HFF-Myc (cell line): ENCODE measurements around the gene BMP8B.

ENCODE experiments used
- DNase-seq: peaks from one replicate; pipeline ENCODE4 v3.0.0-alpha.2; 2011; ENCODE audit warnings: low read depth; ENCODE audit errors: extremely low read depth
- H3K4me3 ChIP-seq: replicated peaks from 2 replicates; pipeline ENCODE4 v1.5.1; 2011; ENCODE audit warnings: low read depth, mild to moderate bottlenecking, control low read depth, low read length
- TF ChIP-seq, protein P1 (sequence below): IDR thresholded peaks from 2 replicates; pipeline ENCODE4 v1.5.1; 2012; ENCODE audit warnings: mild to moderate bottlenecking, low read depth, low read length, control low read depth; ENCODE audit errors: missing control alignments

The BMP8B gene

DNA sequence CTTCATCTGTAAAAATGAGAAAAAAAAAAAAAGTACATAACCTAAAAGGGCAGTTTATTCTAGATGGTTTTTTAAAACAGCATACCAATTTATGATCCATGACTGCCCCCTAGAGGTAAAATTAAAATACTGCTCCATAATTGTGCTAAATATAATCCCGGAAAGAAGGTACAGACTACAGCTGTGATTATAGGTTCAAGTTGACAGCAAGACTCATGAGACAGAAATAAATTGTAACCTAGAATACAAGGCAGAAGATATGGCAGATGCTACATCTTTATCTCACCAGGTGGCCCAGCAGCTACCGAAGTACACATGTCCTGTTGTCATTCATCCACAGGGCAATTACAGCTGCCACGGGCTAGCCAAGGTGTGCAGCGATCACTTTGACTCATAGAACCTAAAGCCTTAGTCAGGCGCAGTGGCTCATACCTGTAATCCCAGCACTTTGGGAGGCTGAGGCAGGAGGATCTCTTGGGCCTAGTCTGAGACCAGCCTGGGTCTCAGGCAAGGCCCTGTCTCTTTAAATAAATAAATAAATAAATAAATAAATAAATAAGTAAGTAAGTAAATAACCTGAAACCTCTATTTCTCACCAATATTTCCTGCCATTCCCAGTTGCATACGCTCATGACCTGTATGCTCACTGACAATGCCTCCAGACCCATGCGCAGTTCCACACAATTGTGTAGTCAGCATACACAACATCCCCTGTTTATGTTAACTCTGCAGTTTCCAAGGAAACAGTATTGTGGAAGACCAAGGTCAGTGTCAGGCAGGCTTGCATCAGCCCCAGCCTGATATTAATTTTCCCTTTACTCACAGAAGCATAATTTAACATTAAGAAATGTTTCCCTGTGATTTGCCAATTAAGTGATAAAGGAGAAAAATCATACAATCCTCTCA is 68.3 kb downstream of the BMP8B start:
- TF ChIP-seq, protein P1, sequence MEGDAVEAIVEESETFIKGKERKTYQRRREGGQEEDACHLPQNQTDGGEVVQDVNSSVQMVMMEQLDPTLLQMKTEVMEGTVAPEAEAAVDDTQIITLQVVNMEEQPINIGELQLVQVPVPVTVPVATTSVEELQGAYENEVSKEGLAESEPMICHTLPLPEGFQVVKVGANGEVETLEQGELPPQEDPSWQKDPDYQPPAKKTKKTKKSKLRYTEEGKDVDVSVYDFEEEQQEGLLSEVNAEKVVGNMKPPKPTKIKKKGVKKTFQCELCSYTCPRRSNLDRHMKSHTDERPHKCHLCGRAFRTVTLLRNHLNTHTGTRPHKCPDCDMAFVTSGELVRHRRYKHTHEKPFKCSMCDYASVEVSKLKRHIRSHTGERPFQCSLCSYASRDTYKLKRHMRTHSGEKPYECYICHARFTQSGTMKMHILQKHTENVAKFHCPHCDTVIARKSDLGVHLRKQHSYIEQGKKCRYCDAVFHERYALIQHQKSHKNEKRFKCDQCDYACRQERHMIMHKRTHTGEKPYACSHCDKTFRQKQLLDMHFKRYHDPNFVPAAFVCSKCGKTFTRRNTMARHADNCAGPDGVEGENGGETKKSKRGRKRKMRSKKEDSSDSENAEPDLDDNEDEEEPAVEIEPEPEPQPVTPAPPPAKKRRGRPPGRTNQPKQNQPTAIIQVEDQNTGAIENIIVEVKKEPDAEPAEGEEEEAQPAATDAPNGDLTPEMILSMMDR: peak; percentile 23
- peak; percentile 25 for DNase-seq

DNA sequence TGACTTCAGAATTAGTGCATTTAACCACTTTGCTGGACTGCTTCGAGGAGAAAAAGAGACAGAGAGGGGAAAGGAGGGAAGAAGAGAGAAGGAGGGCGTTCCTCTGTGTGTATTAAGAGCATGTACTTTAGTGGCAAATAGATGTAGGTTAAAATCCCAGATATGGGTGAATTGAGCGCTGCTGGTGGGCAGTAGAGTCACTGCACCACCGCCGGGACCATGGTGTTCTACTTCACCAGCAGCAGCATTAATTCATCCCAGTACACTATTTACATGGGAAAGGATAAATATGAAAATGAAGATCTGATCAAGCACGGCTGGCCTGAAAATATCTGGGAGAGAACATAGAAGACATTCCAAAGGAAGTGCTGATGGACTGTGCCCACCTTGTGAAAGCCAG is 70.9 kb downstream of the BMP8B start:
- TF ChIP-seq, protein P1: no peak
- DNase-seq: no peak
- H3K4me3 ChIP-seq: no peak overlapping the region

More for the DNA sequence above, 68.3 kb downstream of the BMP8B start:
- no peak overlapping the region for H3K4me3 ChIP-seq

DNA sequence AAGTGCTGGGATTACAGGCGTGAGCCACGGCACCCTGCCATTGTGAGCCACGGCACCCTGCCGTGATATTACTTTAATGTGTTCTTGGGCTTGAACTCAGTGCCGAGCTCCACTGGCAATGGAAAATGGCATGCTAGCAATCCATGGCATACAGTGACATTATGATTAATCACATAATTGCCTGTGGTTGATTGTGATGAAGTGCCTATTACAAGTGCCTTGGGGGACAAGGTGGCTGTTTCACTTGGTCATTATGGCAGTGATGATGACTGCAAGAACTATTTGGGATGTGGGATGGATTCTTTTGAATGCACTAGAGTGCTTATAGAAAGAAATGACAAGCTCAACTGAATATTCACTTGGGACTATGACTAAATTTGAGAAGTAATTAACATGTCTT is 75.1 kb downstream of the BMP8B start:
- no peak for DNase-seq
- TF ChIP-seq, protein P1: no peak
- no peak overlapping the region for H3K4me3 ChIP-seq

DNA sequence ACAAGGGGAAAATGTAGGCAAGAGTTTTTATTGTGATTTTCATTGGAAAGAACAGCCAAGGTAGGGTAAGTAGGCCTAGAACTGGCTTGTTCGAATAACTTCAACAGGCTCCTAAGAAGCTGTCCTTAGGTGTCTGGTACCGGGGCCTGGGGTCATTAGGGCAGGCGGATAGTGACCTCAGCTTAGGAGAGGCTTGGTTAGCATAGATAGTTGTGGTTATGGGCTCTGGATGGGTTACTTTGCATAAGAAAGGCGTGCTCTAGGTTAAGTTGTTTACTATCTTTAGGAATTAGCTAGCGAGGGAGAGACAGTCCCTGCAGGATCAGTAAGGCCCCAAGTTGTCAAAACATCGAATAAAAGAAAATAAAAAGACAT is 76.7 kb downstream of the BMP8B start:
- TF ChIP-seq, protein P1: no peak

DNA sequence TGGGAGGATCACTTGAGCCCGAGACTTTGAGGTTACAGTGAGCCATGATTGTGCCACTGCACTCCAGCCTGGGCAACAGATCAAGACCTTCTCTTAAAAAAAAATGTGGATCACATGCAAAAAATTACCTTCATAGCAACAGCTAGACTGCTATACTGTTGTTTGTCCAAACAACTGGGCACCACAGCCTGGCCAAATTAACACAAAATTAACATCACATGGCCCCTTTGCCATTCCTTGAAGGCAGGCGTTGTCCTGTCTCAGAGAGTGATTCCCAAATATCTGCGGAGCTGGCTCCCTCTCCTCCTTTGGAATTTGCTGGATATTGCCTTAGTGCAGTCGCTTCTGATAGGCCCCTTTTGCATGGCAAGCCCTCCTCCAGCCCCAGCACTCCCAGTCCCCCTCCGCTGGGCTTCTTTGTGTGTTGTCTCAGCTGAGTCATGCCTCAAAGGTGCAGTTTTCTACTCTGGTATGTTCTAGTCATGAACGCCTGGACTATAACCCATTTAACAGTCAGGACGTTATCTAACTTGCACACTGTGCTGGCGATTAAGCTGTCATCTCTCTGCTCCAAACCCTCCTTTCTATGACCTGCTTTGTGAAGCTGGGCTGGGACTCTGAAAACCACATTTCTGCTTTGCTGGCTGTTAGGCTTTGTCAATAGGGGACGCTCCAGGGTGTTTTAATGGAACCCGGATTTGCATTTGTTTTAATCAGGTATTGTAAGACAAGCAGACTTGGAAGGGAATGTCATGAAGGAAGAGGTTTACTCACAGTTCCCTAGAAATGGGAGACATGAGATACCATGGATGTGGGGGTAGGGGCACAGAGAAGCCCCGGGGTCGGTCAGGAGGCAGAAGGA is 77.3 kb downstream of the BMP8B start:
- no peak for DNase-seq
- TF ChIP-seq, protein P1: no peak
- H3K4me3 ChIP-seq: no peak overlapping the region

More for the DNA sequence above, 76.7 kb downstream of the BMP8B start:
- no peak for DNase-seq
- no peak overlapping the region for H3K4me3 ChIP-seq

DNA sequence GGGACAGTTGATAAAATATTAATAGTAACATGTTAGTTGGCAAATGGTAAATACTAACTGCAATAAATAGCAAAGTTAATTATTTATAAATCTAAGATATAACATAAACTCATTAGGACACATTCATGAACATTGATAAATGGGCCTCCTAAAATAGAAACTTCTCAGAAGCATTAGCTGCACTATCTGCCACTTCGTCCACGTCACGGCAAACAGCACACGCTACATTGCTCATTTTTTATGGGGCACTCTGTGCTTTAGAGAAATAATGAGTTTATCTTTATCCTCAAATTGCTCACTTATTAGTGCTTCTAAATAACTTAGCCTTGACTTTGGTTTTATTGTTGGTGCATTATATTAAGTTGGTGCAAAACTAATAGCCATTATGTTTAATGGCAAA is 81.2 kb downstream of the BMP8B start:
- no peak overlapping the region for H3K4me3 ChIP-seq
- TF ChIP-seq, protein P1: no peak

More for the DNA sequence above, 81.2 kb downstream of the BMP8B start:
- no peak for DNase-seq
